Renal pelvis (tissue), 4 donors: ENCODE measurements around the gene CCDC102A. TPM values are rescaled to one million over a fixed set of nuclear protein-coding genes. Genes with fewer than 3 reads are reported as not detected.
"Not testable (repeated sequence)": the region's sequence is repeated elsewhere in the genome, so short reads cannot be mapped to it uniquely, and the experiment has no call there.

Experiments used
- DNase-seq: peaks from one replicate; pipeline ENCODE4 v3.0.0-alpha.2; 2013
- polyA plus RNA-seq, 3 donors: library from polyadenylated mRNA; unstranded; fragments of 120-200 nt; gene quantifications; one replicate each; pipeline ENCODE4 v1.2.1, GENCODE V29; 2013; ENCODE audit not compliant: insufficient read length in 3 of 3

CCDC102A gene
- polyA plus RNA-seq, 3 donors, result 15.3 to 20.6 (median 19.6) TPM

DNA sequence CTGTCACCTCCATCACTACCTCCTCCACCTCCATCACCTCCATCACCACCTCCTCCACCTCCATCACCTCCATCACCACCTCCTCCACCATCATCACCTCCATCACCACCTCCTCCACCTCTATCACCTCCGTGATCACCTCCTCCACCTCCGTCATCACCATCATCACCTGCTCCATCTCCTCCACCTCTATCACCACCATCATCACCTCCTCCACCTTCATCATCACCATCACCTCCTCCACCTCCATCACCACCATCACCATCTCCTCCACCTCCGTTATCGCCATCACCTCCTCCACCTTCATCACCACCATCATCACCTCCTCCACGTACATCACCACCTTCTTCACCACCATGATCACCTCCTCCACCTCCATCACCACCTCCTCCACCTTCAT lies 32.4 kb upstream of the CCDC102A start:
- not testable (repeated sequence) for DNase-seq

GRCh38 chr16:57568173-57568678 lies 31.9 kb upstream of the CCDC102A start:
- DNase-seq, result no peak

DNA sequence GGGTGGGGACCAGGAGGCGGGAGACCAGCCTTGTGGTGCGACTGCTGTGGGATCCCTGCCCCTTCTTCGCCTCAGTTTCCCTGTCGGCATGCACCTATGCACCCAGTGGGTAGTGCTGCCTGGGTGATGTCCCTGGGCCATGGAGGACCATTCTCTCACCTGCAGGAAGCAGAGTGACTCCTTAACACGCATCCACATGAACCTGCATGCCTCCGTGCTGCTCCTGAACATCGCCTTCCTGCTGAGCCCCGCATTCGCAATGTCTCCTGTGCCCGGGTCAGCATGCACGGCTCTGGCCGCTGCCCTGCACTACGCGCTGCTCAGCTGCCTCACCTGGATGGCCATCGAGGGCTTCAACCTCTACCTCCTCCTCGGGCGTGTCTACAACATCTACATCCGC lies 31.3 kb upstream of the CCDC102A start:
- no peak for DNase-seq

- DNase-seq, result no peak
These were observed 30.1 kb upstream of the CCDC102A start for GRCh38 chr16:57566436-57566835.

DNA sequence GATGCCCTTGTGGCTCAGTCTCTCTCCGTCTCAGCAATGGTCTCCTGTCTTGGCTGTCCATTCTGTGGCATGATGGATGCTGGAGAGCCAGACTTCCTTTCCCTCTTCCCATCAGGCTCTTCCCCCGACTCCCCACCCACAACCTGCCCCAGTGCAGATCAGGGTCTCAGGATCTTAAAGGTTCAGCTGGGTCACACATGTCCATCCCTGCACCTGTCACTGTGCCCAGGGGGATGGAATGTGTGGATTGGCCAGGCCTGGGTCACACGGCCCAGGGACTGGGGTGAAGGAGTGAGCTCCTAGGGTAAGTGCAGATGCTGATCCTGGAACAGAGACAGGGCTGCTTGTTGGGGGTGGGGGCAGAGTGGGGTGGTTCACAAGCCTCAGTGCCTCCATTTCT lies 29.1 kb upstream of the CCDC102A start:
- no peak for DNase-seq

- no peak for DNase-seq
These were observed 28.4 kb upstream of the CCDC102A start for GRCh38 chr16:57564571-57565270.

DNA sequence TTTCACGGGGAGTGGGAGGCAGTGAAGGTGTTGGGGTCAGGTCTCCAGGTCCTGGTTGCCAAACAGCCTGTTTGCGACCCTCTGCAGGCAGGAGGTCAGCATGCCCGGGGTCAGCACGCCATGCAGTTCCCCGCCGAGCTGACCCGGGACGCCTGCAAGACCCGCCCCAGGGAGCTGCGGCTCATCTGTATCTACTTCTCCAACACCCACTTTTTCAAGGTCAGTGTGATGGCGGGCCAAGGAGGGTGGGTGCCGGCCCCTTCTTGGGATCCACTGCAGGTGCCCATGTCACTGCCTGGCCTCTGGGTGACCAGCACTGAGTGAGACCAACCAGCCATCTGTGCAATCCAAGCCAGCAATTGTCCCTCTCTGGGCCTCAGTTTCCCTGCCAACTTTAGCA lies 27.4 kb upstream of the CCDC102A start:
- DNase-seq, result no peak

- DNase-seq, result no peak
These were observed 27.0 kb upstream of the CCDC102A start for GRCh38 chr16:57563487-57563750.

GRCh38 chr16:57562669-57563486 lies 26.5 kb upstream of the CCDC102A start:
- no peak for DNase-seq

- no peak for DNase-seq
These were observed 25.7 kb upstream of the CCDC102A start for GRCh38 chr16:57562066-57562465.

DNA sequence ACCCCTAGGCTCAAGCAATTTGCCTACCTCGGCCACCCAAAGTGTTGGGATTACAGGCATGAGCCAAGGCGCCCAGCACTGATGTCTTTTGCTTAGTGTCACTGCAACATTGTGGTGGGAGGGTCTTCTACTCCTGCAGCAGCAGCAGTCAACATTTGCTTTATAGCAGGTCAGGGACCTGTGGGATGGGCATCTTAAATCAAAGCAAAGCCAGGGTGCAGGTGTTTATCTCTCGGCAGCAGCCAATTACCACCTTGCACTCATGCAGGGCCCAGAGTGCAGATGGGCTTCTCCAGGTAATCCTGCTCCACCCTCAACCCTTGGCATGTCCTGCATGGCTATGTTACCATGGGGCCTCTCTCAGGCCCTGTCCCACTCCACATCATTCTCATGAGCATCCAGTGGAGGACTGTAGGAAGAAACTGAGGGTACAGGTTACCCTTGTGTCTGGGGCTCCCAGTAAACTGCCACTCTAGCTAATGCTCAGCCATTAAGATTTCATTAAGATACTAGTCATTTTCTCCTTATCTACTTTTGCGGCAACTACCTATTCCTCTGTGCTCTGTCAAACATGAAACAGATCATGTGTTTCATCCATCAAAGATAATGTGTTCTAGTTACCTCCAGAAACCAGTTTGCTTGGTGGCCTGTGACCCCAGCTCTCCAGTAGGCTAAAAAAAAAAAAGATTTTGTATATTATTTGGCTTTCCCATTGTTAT lies 22.9 kb upstream of the CCDC102A start:
- no peak for DNase-seq

GRCh38 chr16:57556941-57557541 lies 20.7 kb upstream of the CCDC102A start:
- no peak for DNase-seq

DNA sequence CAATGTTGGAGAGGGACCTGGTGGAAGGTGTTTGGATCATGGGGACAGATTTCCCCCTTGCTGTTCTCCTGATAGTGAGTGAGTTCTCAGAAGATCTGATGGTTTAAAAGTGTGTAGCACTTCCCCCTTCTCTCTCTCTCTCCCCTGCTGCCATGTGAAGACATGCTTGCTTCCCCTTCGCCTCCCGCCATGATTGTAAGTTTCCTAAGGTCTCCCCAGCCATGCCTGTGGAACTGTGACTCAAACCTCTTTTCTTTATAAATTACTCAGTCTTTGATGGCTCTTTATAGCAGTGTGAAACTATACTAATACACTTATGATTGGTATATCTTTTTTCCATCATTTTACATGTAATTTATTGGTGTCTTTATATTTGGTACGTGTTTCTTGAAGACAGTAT lies 19.5 kb upstream of the CCDC102A start:
- DNase-seq, result no peak

GRCh38 chr16:57551057-57551456 lies 14.7 kb upstream of the CCDC102A start:
- DNase-seq, result no peak

DNA sequence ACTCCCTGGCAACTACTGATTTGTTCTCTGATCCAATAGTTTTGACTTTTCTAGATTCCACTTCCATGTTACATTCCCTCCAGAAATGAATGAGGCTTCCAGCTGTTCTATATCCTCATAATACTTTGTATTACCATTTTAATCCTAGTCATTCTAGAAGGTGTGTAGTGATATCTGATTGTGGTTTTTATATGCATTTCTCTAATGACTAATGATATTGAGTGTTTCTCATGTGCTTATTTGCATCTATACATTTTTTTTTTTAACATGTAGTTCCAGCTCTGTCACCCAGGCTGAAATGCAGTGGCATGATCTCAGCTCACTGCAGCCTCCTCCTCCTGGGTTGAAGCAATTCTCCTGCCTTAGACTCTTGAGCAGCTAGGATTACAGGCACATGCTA lies 13.4 kb upstream of the CCDC102A start:
- no peak for DNase-seq

GRCh38 chr16:57548408-57548807 lies 12.0 kb upstream of the CCDC102A start:
- no peak for DNase-seq

DNA sequence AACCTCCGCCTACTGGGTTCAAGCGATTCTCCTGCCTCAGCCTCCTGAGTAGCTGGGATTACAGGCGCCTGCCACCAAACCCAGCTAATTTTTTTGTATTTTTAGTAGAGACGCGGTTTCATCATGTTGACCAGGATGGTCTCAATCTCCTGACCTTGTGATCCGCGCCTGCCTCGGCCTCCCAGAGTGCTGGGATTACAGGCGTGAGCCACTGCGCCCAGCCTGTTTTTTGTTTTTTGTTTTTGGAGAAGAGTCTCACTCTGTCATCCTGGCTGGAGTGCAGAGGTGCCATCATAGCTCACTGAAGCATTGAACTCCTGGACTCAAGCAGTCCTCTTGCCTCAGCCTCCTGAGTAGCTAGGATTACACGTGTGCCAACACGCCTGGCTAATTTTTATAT lies 11.2 kb upstream of the CCDC102A start:
- not testable (repeated sequence) for DNase-seq

- DNase-seq, result no peak
These were observed 7.8 kb upstream of the CCDC102A start for GRCh38 chr16:57544124-57544653.

DNA sequence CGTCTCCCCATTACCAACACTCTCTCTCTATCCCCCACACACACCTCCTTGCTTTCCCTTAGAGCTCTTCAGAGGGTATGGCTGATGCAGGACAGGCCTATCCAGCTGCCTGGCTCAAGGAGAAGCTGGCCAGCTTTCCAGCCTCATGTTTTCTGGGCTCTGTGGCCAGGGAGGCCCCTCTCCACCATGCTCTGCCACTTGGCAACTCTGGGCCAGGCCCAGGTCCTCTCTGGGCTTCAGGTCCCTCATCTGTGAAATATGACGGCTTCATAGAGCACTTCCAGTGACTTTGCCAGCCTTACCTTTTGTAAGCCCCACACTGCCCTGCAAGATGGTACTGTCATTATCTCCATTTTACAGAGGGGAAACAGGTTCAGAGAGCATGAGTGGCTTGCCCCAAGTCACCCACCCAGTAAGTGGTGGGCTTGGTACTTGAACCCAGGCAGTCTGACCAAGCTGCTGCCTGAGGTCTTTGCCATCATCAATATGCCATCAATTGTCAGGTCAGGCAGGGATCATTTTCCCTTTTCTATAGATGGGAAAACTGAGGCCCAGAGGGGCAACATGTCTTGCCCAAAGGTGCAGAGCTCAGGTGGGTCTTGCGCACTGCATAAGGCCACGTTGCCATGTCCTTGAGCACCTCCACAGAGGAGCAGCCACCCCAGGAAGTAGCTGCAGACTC lies 5.5 kb upstream of the CCDC102A start:
- no peak for DNase-seq

DNA sequence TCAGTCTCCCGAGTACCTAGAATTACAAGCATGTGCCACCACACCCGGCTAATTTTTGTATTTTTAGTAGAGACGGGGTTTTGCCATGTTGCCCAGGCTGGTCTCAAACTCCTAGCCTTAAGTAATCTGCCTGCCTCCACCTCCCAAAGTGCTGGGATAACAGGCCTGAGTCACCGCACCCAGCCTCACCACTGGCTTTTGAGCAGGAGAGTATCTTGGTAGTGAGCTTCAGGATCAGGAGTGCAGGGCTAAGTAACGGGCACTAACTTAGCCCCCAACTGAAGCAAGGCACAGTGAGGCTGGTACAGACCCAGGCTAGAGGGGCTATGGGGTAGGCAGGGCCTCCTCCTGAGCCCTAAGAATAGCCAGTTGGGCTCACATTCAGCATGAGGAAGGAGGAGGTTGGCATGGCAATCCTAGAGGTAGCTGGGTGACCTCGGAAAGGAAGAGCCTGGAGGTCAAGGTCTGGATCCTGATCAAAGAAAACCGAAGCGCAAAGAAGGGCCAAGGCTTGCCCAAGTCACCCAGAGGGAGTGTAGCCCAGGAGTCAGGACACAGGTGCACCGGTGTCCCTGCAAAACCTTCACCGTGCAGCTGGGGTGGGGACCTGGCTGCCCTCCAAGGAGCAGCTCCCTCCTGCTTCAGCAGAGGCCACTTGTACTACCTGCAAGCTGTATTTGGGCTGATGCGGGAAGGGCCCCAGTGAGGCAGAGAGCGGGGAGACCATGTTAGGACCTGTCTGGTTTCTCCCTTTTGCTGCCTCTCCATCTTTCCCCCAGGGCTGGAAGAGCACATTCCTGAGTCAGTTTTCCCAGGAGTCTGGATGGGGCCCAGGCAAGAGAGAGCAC lies 4.8 kb upstream of the CCDC102A start:
- DNase-seq, result no peak

- no peak for DNase-seq
These were observed 4.0 kb upstream of the CCDC102A start for GRCh38 chr16:57540387-57540786.
